ENCODE results near the gene SDK1. TPM values are rescaled to one million over a fixed set of nuclear protein-coding genes. Genes with fewer than 3 reads are reported as not detected.
"Not testable (repeated sequence)": the region's sequence is repeated elsewhere in the genome, so short reads cannot be mapped to it uniquely, and the experiment has no call there.

SDK1 gene
- polyA plus RNA-seq, 1 donor, result 3.4 TPM

- DNase-seq (ENCODE audit: low read depth), result no peak
Observed at GRCh38 chr7:3533040-3533439, 232.0 kb downstream of the SDK1 start.

GRCh38 chr7:3537210-3537875 lies 236.3 kb downstream of the SDK1 start:
- no peak for DNase-seq (ENCODE audit: low read depth)

- DNase-seq (ENCODE audit: low read depth), result no peak
Observed at GRCh38 chr7:3538041-3538440, 237.0 kb downstream of the SDK1 start.

GRCh38 chr7:3540456-3541220 lies 239.6 kb downstream of the SDK1 start:
- DNase-seq (ENCODE audit: low read depth), result no peak

- DNase-seq (ENCODE audit: low read depth), result no peak
Observed at GRCh38 chr7:3544202-3544601, 243.2 kb downstream of the SDK1 start.

- no peak for DNase-seq (ENCODE audit: low read depth)
Observed at GRCh38 chr7:3548815-3549214, 247.8 kb downstream of the SDK1 start.

- no peak for DNase-seq (ENCODE audit: low read depth)
Observed at GRCh38 chr7:3549601-3550000, 248.5 kb downstream of the SDK1 start.

GRCh38 chr7:3551536-3551935 lies 250.5 kb downstream of the SDK1 start:
- no peak for DNase-seq (ENCODE audit: low read depth)

- DNase-seq (ENCODE audit: low read depth), result no peak
Observed at GRCh38 chr7:3552499-3552898, 251.4 kb downstream of the SDK1 start.

- no peak for DNase-seq (ENCODE audit: low read depth)
Observed at GRCh38 chr7:3558400-3558799, 257.3 kb downstream of the SDK1 start.

GRCh38 chr7:3559278-3559677 lies 258.2 kb downstream of the SDK1 start:
- DNase-seq (ENCODE audit: low read depth), result no peak

- no peak for DNase-seq (ENCODE audit: low read depth)
Observed at GRCh38 chr7:3560495-3560894, 259.4 kb downstream of the SDK1 start.

- DNase-seq (ENCODE audit: low read depth), result no peak
Observed at GRCh38 chr7:3561932-3562331, 260.9 kb downstream of the SDK1 start.

- DNase-seq (ENCODE audit: low read depth), result no peak
Observed at GRCh38 chr7:3564231-3564630, 263.2 kb downstream of the SDK1 start.

- DNase-seq (ENCODE audit: low read depth), result no peak
Observed at GRCh38 chr7:3568516-3568915, 267.5 kb downstream of the SDK1 start.

- no peak for DNase-seq (ENCODE audit: low read depth)
Observed at GRCh38 chr7:3569643-3570042, 268.6 kb downstream of the SDK1 start.

- no peak for DNase-seq (ENCODE audit: low read depth)
Observed at GRCh38 chr7:3573151-3573550, 272.1 kb downstream of the SDK1 start.

GRCh38 chr7:3574386-3574785 lies 273.3 kb downstream of the SDK1 start:
- DNase-seq (ENCODE audit: low read depth), result no peak

GRCh38 chr7:3575753-3576531 lies 274.9 kb downstream of the SDK1 start:
- no peak for DNase-seq (ENCODE audit: low read depth)

GRCh38 chr7:3578399-3578798 lies 277.3 kb downstream of the SDK1 start:
- no peak for DNase-seq (ENCODE audit: low read depth)

GRCh38 chr7:3579638-3580219 lies 278.7 kb downstream of the SDK1 start:
- no peak for DNase-seq (ENCODE audit: low read depth)

- DNase-seq (ENCODE audit: low read depth), result not testable (repeated sequence)
Observed at GRCh38 chr7:3582145-3582544, 281.1 kb downstream of the SDK1 start.

Data from forelimb muscle (tissue), 1 donor.